Muscle of arm (tissue), 12 donors: Measurements from ENCODE around the gene STKLD1. TPM values are rescaled to one million over a fixed set of nuclear protein-coding genes. Genes with fewer than 3 reads are reported as not detected.
"Not testable (repeated sequence)": the region's sequence is repeated elsewhere in the genome, so short reads cannot be mapped to it uniquely, and the experiment has no call there.

ENCODE experiments used
- DNase-seq: peaks from one replicate; pipeline ENCODE4 v3.0.0-alpha.2; 2013
- polyA plus RNA-seq, 12 donors: library from polyadenylated mRNA; unstranded; fragments of 120-200 nt; gene quantifications; one replicate each; pipeline ENCODE4 v1.2.1, GENCODE V29; 2013; ENCODE audit not compliant: insufficient read length in 12 of 12

Gene STKLD1
- polyA plus RNA-seq, 12 donors = 0.82 to 3.0 (median 1.8) TPM; not detected in 2

GRCh38 chr9:133384736-133385321 is 8.7 kb downstream of the STKLD1 start:
- no peak for DNase-seq

GRCh38 chr9:133385452-133385851 is 9.3 kb downstream of the STKLD1 start:
- DNase-seq = no peak

- DNase-seq = no peak
Measured at GRCh38 chr9:133386338-133386737, 10.2 kb downstream of the STKLD1 start.

- no peak for DNase-seq
Measured at GRCh38 chr9:133387680-133388079, 11.5 kb downstream of the STKLD1 start.

- DNase-seq = no peak
Measured at GRCh38 chr9:133389025-133389557, 12.9 kb downstream of the STKLD1 start.

GRCh38 chr9:133389562-133389961 is 13.4 kb downstream of the STKLD1 start:
- DNase-seq = no peak

- DNase-seq = no peak
Measured at GRCh38 chr9:133390713-133391112, 14.5 kb downstream of the STKLD1 start.

- DNase-seq = not testable (repeated sequence)
Measured at GRCh38 chr9:133391449-133391848, 15.3 kb downstream of the STKLD1 start.

GRCh38 chr9:133392308-133392707 is 16.1 kb downstream of the STKLD1 start:
- DNase-seq = not testable (repeated sequence)

- no peak for DNase-seq
Measured at GRCh38 chr9:133393399-133393798, 17.2 kb downstream of the STKLD1 start.

GRCh38 chr9:133394687-133395271 is 18.6 kb downstream of the STKLD1 start:
- no peak for DNase-seq

GRCh38 chr9:133396952-133397351 is 20.8 kb downstream of the STKLD1 start:
- no peak for DNase-seq

- no peak for DNase-seq
Measured at GRCh38 chr9:133397370-133397769, 21.2 kb downstream of the STKLD1 start.

- no peak for DNase-seq
Measured at GRCh38 chr9:133397895-133398294, 21.7 kb downstream of the STKLD1 start.

- no peak for DNase-seq
Measured at GRCh38 chr9:133400292-133400691, 24.1 kb downstream of the STKLD1 start.

GRCh38 chr9:133401588-133401987 is 25.4 kb downstream of the STKLD1 start:
- no peak for DNase-seq

- no peak for DNase-seq
Measured at GRCh38 chr9:133402689-133403088, 26.5 kb downstream of the STKLD1 start.

GRCh38 chr9:133403766-133404453 is 27.7 kb downstream of the STKLD1 start:
- DNase-seq = no peak

- no peak for DNase-seq
Measured at GRCh38 chr9:133404454-133405002, 28.4 kb downstream of the STKLD1 start.

- peak; percentile 56 for DNase-seq
Measured at GRCh38 chr9:133405508-133406438, 29.6 kb downstream of the STKLD1 start.

- peak; percentile 58 for DNase-seq
Measured at GRCh38 chr9:133406480-133407307, 30.5 kb downstream of the STKLD1 start.
